T47D (cell line): ENCODE results near the gene PDXDC1.
"Not testable (repeated sequence)": the region's sequence is repeated elsewhere in the genome, so short reads cannot be mapped to it uniquely, and the experiment has no call there.

Experiments used
- DNase-seq, 2 experiments: peaks; one replicate each; pipeline versions ENCODE4 v3.0.0 to v3.0.0-alpha.2; 2011 to 2012; ENCODE audit warnings: low read depth in 1 of 2, low spot score in 1 of 2
- JUND ChIP-seq: IDR thresholded peaks from 2 replicates; pipeline ENCODE4 v1.6.1; 2012; ENCODE audit warnings: low read depth
- in situ Hi-C: cut with HindIII; loops from 2 replicates; pipeline ENCODE4 v1.10.0; 2016; ENCODE audit warnings: low sequenced_read_pairs, low pct_unique_long_range_greater_than_20kb

Gene PDXDC1

GRCh38 chr16:15073101-15073500, 98.3 kb downstream of the PDXDC1 start:
- in situ Hi-C loops: no loop called here
- TF ChIP-seq JUND: no peak
- no peak for DNase-seq

GRCh38 chr16:15076161-15076560, 101.3 kb downstream of the PDXDC1 start:
- DNase-seq, in situ Hi-C loops: not testable (repeated sequence)

GRCh38 chr16:15080883-15081282, 106.1 kb downstream of the PDXDC1 start:
- DNase-seq, in situ Hi-C loops: not testable (repeated sequence)

- in situ Hi-C loops, DNase-seq: not testable (repeated sequence)
Observed at GRCh38 chr16:15082788-15083187, 108.0 kb downstream of the PDXDC1 start.

GRCh38 chr16:15090663-15091269, 115.9 kb downstream of the PDXDC1 start:
- DNase-seq, in situ Hi-C loops: not testable (repeated sequence)

GRCh38 chr16:15093571-15093954, 118.7 kb downstream of the PDXDC1 start:
- in situ Hi-C loops, DNase-seq: not testable (repeated sequence)

- DNase-seq: peak; percentile 65 to 95
- in situ Hi-C loops: not testable (repeated sequence)
Observed at GRCh38 chr16:15093955-15094827, 119.4 kb downstream of the PDXDC1 start, which contains the start of gene RRN3. Gene RRN3 (minus strand): TSS chr16:15094272. CDS start chr16:15094233, 39 bp downstream.

- in situ Hi-C loops, DNase-seq: not testable (repeated sequence)
Observed at GRCh38 chr16:15096583-15096972, 121.8 kb downstream of the PDXDC1 start.

- DNase-seq, in situ Hi-C loops: not testable (repeated sequence)
Observed at GRCh38 chr16:15099366-15099909, 124.6 kb downstream of the PDXDC1 start.

GRCh38 chr16:15100372-15100987, 125.7 kb downstream of the PDXDC1 start:
- in situ Hi-C loops, DNase-seq: not testable (repeated sequence)

- DNase-seq, in situ Hi-C loops: not testable (repeated sequence)
Observed at GRCh38 chr16:15127641-15128425, 153.0 kb downstream of the PDXDC1 start.

GRCh38 chr16:15130256-15130932, 155.6 kb downstream of the PDXDC1 start:
- in situ Hi-C loops: not testable (repeated sequence)

GRCh38 chr16:15130943-15131700, 156.3 kb downstream of the PDXDC1 start:
- in situ Hi-C loops: not testable (repeated sequence)

More at GRCh38 chr16:15130256-15130932, 155.6 kb downstream of the PDXDC1 start:
- not testable (repeated sequence) for DNase-seq

GRCh38 chr16:15132719-15133428, 158.0 kb downstream of the PDXDC1 start:
- in situ Hi-C loops, DNase-seq: not testable (repeated sequence)

More at GRCh38 chr16:15130943-15131700, 156.3 kb downstream of the PDXDC1 start:
- DNase-seq: not testable (repeated sequence)

- in situ Hi-C loops: not testable (repeated sequence)
Observed at GRCh38 chr16:15133554-15133953, 158.7 kb downstream of the PDXDC1 start.

More at GRCh38 chr16:15133554-15133953, 158.7 kb downstream of the PDXDC1 start:
- not testable (repeated sequence) for DNase-seq
